ENCODE measurements around the gene KDM4B. TPM values are rescaled to one million over a fixed set of nuclear protein-coding genes. Genes with fewer than 3 reads are reported as not detected.

KDM4B gene
- total and polyA plus RNA-seq, 2 of the 8 experiments (the other 6 are each of a cell fraction or from before 2014, with no cell fraction given), result 12.0 to 31.9 TPM

GRCh38 chr19:5078666-5079065 is 109.8 kb downstream of the KDM4B start:
- peaks cover 0 to 7% of the 10 kb centered on the region in 2 experiments for H4K20me1 ChIP-seq (replicated peaks in 1 of 2; ENCODE audit: control insufficient read depth in 1 of 2, insufficient read depth in 2 of 2, low read length in 2 of 2)
- DNase-seq (ENCODE audit: low read depth in 1 of 2, low spot score in 2 of 2) (no peak), FAIRE-seq (no peak)
- H3K23me2 ChIP-seq (ENCODE audit: low read depth, low read length), result no peaks in the 10 kb centered on the region
- POLR2A ChIA-PET (ENCODE audit: partially characterized antibody), result interaction anchor here (2.0 kb wide), 1 partner anchor 8 kb away, joined by 4 read pairs; no protein-coding TSS in a partner anchor
- H2AK5ac ChIP-seq (ENCODE audit: low read depth, low read length), result no peak overlapping the region
- no peak overlapping the region for H3K23ac ChIP-seq (ENCODE audit: insufficient read length)
- no peak overlapping the region for H4K5ac ChIP-seq (ENCODE audit: insufficient read length, low read depth, low read length)
- TF ChIP-seq SIN3A (conservative IDR thresholded peaks at IDR 0.05 in 1 of 2, IDR thresholded peaks at IDR 0.05 in 1 of 2; ENCODE audit: low read depth in 1 of 2, low read length in 2 of 2) (no peak), SUZ12 (IDR thresholded peaks at IDR 0.05; ENCODE audit: low read length) (no peak), YY1 (IDR thresholded peaks at IDR 0.05; ENCODE audit: low read depth, low read length) (no peak), KDM1A (IDR thresholded peaks at IDR 0.05; ENCODE audit: borderline replicate concordance, low read length) (no peak), RFX5 (IDR thresholded peaks at IDR 0.05; ENCODE audit: borderline replicate concordance, low read depth, low read length) (no peak), TEAD4 (IDR thresholded peaks at IDR 0.05; ENCODE audit: low read depth, low read length) (no peak), NANOG (IDR thresholded peaks at IDR 0.05; ENCODE audit: insufficient read depth, low read depth, low read length, poor library complexity, severe bottlenecking) (no peak), KDM5A (IDR thresholded peaks at IDR 0.05; ENCODE audit: low read length) (no peak), POU5F1 (IDR thresholded peaks at IDR 0.05; ENCODE audit: low read depth, low read length) (no peak)
- peaks cover 0 to 9% (median 4%) of the 10 kb centered on the region in 4 experiments; a peak in 5 of 8 replicates for H3K36me3 ChIP-seq (ENCODE audit: control insufficient read depth in 2 of 4, insufficient read depth in 4 of 4, low read length in 3 of 4)
- no peaks in the 10 kb centered on the region for H3K27me3 ChIP-seq (replicated peaks in 1 of 4; ENCODE audit: control insufficient read depth in 3 of 4, extremely low read depth in 1 of 4, insufficient read depth in 3 of 4, low read length in 3 of 4)
- no peak overlapping the region for H3K4ac ChIP-seq (replicated peaks; ENCODE audit: insufficient read length, low read depth, low read length)
- H2BK15ac ChIP-seq (ENCODE audit: low read length), result no peak overlapping the region
- no peaks in the 10 kb centered on the region for H3K79me1 ChIP-seq (ENCODE audit: low read depth, low read length)
- H3K9ac ChIP-seq (replicated peaks in 1 of 4; ENCODE audit: extremely low read depth in 1 of 4, low read depth in 3 of 4, low read length in 3 of 4), result no peak overlapping the region
- H3K27ac ChIP-seq (ENCODE audit: low read depth, low read length), result no peak overlapping the region
- H3K4me1 ChIP-seq (replicated peaks in 1 of 4; ENCODE audit: control insufficient read depth in 3 of 4, insufficient read depth in 4 of 4, low read length in 3 of 4), result peaks cover 4 to 8% (median 6%) of the 10 kb centered on the region in 4 experiments; a peak in 5 of 7 replicates
- no peak overlapping the region for H4K91ac ChIP-seq (replicated peaks; ENCODE audit: insufficient read length, low read length)
- H2BK120ac ChIP-seq (replicated peaks; ENCODE audit: low read depth, low read length), result no peak overlapping the region
- 97% methylated on average over 16 of the region's 16 CpGs; no CpG with 5 or more reads in 1 of the 2 experiments for WGBS, 2 experiments (ENCODE audit: extremely low coverage in 1 of 2, insufficient coverage in 1 of 2, insufficient read length in 1 of 2, insufficient replicate concordance in 2 of 2, low coverage in 1 of 2, low lambda C conversion rate in 2 of 2, missing lambda C conversion rate in 1 of 2)
- no peak overlapping the region for H2BK5ac ChIP-seq (ENCODE audit: low read depth, low read length)
- H2BK20ac ChIP-seq (ENCODE audit: low read length), result no peak overlapping the region
- CTCF ChIA-PET (ENCODE audit: partially characterized antibody), result interaction anchor here (0.9 to 1.8 kb wide), 4 partner anchors 8 to 47 kb away, joined by 3 to 10 read pairs (median 4); no protein-coding TSS in a partner anchor
- H3K4me2 ChIP-seq (ENCODE audit: insufficient read depth in 1 of 2, low read depth in 2 of 2, low read length in 2 of 2), result no peak overlapping the region
- H3K9me3 ChIP-seq (ENCODE audit: insufficient read depth in 2 of 2, low read depth in 1 of 2, low read length in 1 of 2), result no peaks in the 10 kb centered on the region
- H4K8ac ChIP-seq (ENCODE audit: extremely low read depth, insufficient read depth, low read length), result no peak overlapping the region
- H3K4me3 ChIP-seq (ENCODE audit: extremely low read depth in 1 of 4, insufficient read depth in 2 of 4, low read depth in 3 of 4, low read length in 4 of 4), result no peak overlapping the region
- no peak overlapping the region for H3K56ac ChIP-seq (replicated peaks; ENCODE audit: insufficient read length, low read depth, low read length)
- no peaks in the 10 kb centered on the region for H3K79me2 ChIP-seq (ENCODE audit: control insufficient read depth in 1 of 2, insufficient read depth in 2 of 2, low read length in 2 of 2)
- no peak overlapping the region for H2BK12ac ChIP-seq (ENCODE audit: low read depth, low read length)
- H2AFZ ChIP-seq (ENCODE audit: low read length), result no peak overlapping the region
- no peak overlapping the region for H3K14ac ChIP-seq (ENCODE audit: insufficient read length)
- H3K18ac ChIP-seq (ENCODE audit: extremely low read depth, low read length), result no peak overlapping the region
